H9 (cell line): ENCODE measurements around the gene AP1S1. TPM values are rescaled to one million over a fixed set of nuclear protein-coding genes. Genes with fewer than 3 reads are reported as not detected.
A peak's percentile ranks its signal among the peaks of the same experiment; 100 is the strongest.

Source experiments
- DNase-seq: peaks from one replicate; pipeline ENCODE4 v3.0.0-alpha.2; 2017
- H2AFZ ChIP-seq: one replicate; pipeline ENCODE4 v1.6.1; 2013; ENCODE audit warnings: mild to moderate bottlenecking, low read length, control low read depth, moderate library complexity
- H2AK5ac ChIP-seq: 2 replicates; pipeline ENCODE4 v1.6.1; 2013; ENCODE audit warnings: low read length, control low read depth, mixed read lengths; ENCODE audit not compliant: insufficient read length
- H2BK120ac ChIP-seq: one replicate; pipeline ENCODE4 v1.6.1; 2013; ENCODE audit warnings: low read depth, mild to moderate bottlenecking, low read length, control low read depth, inconsistent platforms; ENCODE audit not compliant: poor library complexity, severe bottlenecking
- H2BK12ac ChIP-seq: 2 replicates; pipeline ENCODE4 v1.6.1; 2013; ENCODE audit warnings: low read length, control low read depth, mixed read lengths, low read depth; ENCODE audit not compliant: insufficient read length
- H2BK15ac ChIP-seq: 2 replicates; pipeline ENCODE4 v1.6.1; 2013; ENCODE audit warnings: low read depth, low read length, control low read depth
- H2BK20ac ChIP-seq: one replicate; pipeline ENCODE4 v1.6.1; 2013; ENCODE audit warnings: low read depth, mild to moderate bottlenecking, low read length, control low read depth, inconsistent platforms; ENCODE audit not compliant: poor library complexity, severe bottlenecking
- H2BK5ac ChIP-seq: 2 replicates; pipeline ENCODE4 v1.6.1; 2013; ENCODE audit warnings: low read length, control low read depth, mixed read lengths; ENCODE audit not compliant: insufficient read length
- H3K14ac ChIP-seq: 2 replicates; pipeline ENCODE4 v1.6.1; 2013; ENCODE audit warnings: low read length, control low read depth; ENCODE audit not compliant: insufficient read depth
- H3K18ac ChIP-seq: 2 replicates; pipeline ENCODE4 v1.6.1; 2013; ENCODE audit warnings: low read depth, mild to moderate bottlenecking, mixed read lengths, low read length, control low read depth; ENCODE audit not compliant: insufficient read length
- H3K23ac ChIP-seq: 2 replicates; pipeline ENCODE4 v1.6.1; 2013; ENCODE audit warnings: low read length, control low read depth, mixed read lengths, low read depth; ENCODE audit not compliant: insufficient read length
- H3K23me2 ChIP-seq: 2 replicates; pipeline ENCODE4 v1.6.1; 2013; ENCODE audit warnings: low read depth, mild to moderate bottlenecking, mixed read lengths, low read length, control low read depth; ENCODE audit not compliant: insufficient read length, poor library complexity, severe bottlenecking
- H3K27ac ChIP-seq: 2 replicates; pipeline ENCODE4 v1.5.1; 2013; ENCODE audit warnings: low read length, control low read depth, mixed read lengths, low read depth; ENCODE audit not compliant: insufficient read length
- H3K27me3 ChIP-seq: 2 replicates; pipeline ENCODE4 v1.6.1; 2013; ENCODE audit warnings: low read length, control low read depth, inconsistent platforms; ENCODE audit not compliant: insufficient read depth
- H3K4ac ChIP-seq: 2 replicates; pipeline ENCODE4 v1.6.1; 2013; ENCODE audit warnings: low read depth, mild to moderate bottlenecking, control low read depth, inconsistent platforms, low read length, moderate library complexity
- H3K4me1 ChIP-seq: 2 replicates; pipeline ENCODE4 v1.6.1; 2013; ENCODE audit warnings: low read length, control low read depth, inconsistent platforms; ENCODE audit not compliant: insufficient read depth
- H3K4me2 ChIP-seq: 2 replicates; pipeline ENCODE4 v1.6.1; 2013; ENCODE audit warnings: low read length, control low read depth, mixed read lengths; ENCODE audit not compliant: insufficient read length, insufficient read depth
- H3K56ac ChIP-seq: 2 replicates; pipeline ENCODE4 v1.6.1; 2013; ENCODE audit warnings: low read depth, mild to moderate bottlenecking, mixed read lengths, low read length, control low read depth; ENCODE audit not compliant: insufficient read length
- H3K79me1 ChIP-seq: 2 replicates; pipeline ENCODE4 v1.6.1; 2013; ENCODE audit warnings: low read depth, mild to moderate bottlenecking, moderate library complexity, low read length, control low read depth, inconsistent platforms; ENCODE audit not compliant: insufficient read depth, poor library complexity, severe bottlenecking
- H3K79me2 ChIP-seq: 2 replicates; pipeline ENCODE4 v1.6.1; 2013; ENCODE audit warnings: low read length, control low read depth, inconsistent platforms; ENCODE audit not compliant: insufficient read depth
- H3K9ac ChIP-seq: 2 replicates; pipeline ENCODE4 v1.6.1; 2013; ENCODE audit warnings: low read length, control low read depth, mixed read lengths; ENCODE audit not compliant: insufficient read length; ENCODE audit errors: extremely low read depth
- H3K9me3 ChIP-seq: one replicate; pipeline ENCODE4 v1.6.1; 2013; ENCODE audit warnings: low read depth, low read length, inconsistent platforms; ENCODE audit not compliant: control insufficient read depth
- H3T11ph ChIP-seq: one replicate; pipeline ENCODE4 v1.6.1; 2013; ENCODE audit warnings: mild to moderate bottlenecking, low read length, control low read depth, inconsistent platforms
- H4K20me1 ChIP-seq: one replicate; pipeline ENCODE4 v1.6.1; 2013; ENCODE audit not compliant: control insufficient read depth, insufficient read length, insufficient read depth
- H4K5ac ChIP-seq: 2 replicates; pipeline ENCODE4 v1.6.1; 2013; ENCODE audit warnings: low read depth, mild to moderate bottlenecking, mixed read lengths, low read length, control low read depth; ENCODE audit not compliant: insufficient read length
- H4K8ac ChIP-seq: replicated peaks from 2 replicates; pipeline ENCODE4 v1.6.1; 2013; ENCODE audit warnings: low read length, control low read depth, mixed read lengths, low read depth; ENCODE audit not compliant: insufficient read length
- H4K91ac ChIP-seq: 2 replicates; pipeline ENCODE4 v1.6.1; 2013; ENCODE audit warnings: low read depth, mild to moderate bottlenecking, moderate library complexity, mixed read lengths, low read length, control low read depth; ENCODE audit not compliant: insufficient read length
- H3K27ac Mint-ChIP-seq, 3 experiments: 2 replicates in 2 of 3; 3 replicates in 1 of 3; pipeline ENCODE4 v1.8.0; 2020 to 2021; ENCODE audit warnings: mixed read lengths in 3 of 3, mild to moderate bottlenecking in 1 of 3, moderate library complexity in 1 of 3
- H3K27me3 Mint-ChIP-seq: 2 replicates; pipeline ENCODE4 v1.8.0; 2021; ENCODE audit warnings: low read depth, mild to moderate bottlenecking, moderate library complexity, mixed read lengths
- H3K36me3 Mint-ChIP-seq, 3 experiments: 2 replicates in 2 of 3; 3 replicates in 1 of 3; pipeline ENCODE4 v1.8.0; 2020 to 2021; ENCODE audit warnings: low read depth in 3 of 3, mixed read lengths in 3 of 3; ENCODE audit not compliant: insufficient read depth in 1 of 3
- H3K4me1 Mint-ChIP-seq, 2 experiments: 2 replicates each; pipeline ENCODE4 v1.8.0; 2020; ENCODE audit warnings: mixed read lengths in 2 of 2
- H3K4me3 Mint-ChIP-seq, 2 experiments: 2 replicates in 1 of 2; 3 replicates in 1 of 2; pipeline ENCODE4 v1.8.0; 2020 to 2021; ENCODE audit warnings: mild to moderate bottlenecking in 2 of 2, mixed read lengths in 2 of 2, moderate library complexity in 1 of 2
- H3K9me3 Mint-ChIP-seq, 2 experiments: 2 replicates in 1 of 2; 3 replicates in 1 of 2; pipeline ENCODE4 v1.8.0; 2020; ENCODE audit warnings: mild to moderate bottlenecking in 2 of 2, mixed read lengths in 2 of 2, moderate library complexity in 1 of 2
- CTCF ChIP-seq: fragments of 200-600 bp; sonication (generic); conservative IDR thresholded peaks from 3 replicates; pipeline ENCODE4 v1.8.0; 2021; ENCODE audit warnings: antibody characterized with exemption, mild to moderate bottlenecking
- WGBS: extraction: QIAGEN DNeasy Blood & Tissue Kit; methylation state at CpG from one replicate; pipeline ENCODE4 v1.1.7; 2013; ENCODE audit warnings: missing lambda C conversion rate, low lambda C conversion rate, mixed read lengths; ENCODE audit not compliant: insufficient read length; ENCODE audit errors: extremely low coverage; 5-methylcytosine and 5-hydroxymethylcytosine counted together
- total RNA-seq: library from RNA; stranded (reverse); gene quantifications from 2 replicates; pipeline ENCODE4 v1.2.1, GENCODE V29; 2021

AP1S1 gene
- total RNA-seq, 1 experiment from 2014 or later, result 65.2 TPM

GRCh38 chr7:101116898-101117297, 37.4 kb upstream of the AP1S1 start:
- Histone ChIP-seq H2BK120ac (no peak overlapping the region), H3K18ac (no peak overlapping the region), H4K8ac (no peak overlapping the region), H3T11ph (no peak overlapping the region), H3K14ac (no peak overlapping the region), H2AK5ac (no peak overlapping the region), H3K23ac (no peak overlapping the region), H4K5ac (no peak overlapping the region), H3K9me3 (no peaks in the 10 kb centered on the region), H2AFZ (no peak overlapping the region), H3K4me2 (no peak overlapping the region), H3K4me1 (no peaks in the 10 kb centered on the region; the same call in 1 of the 2 replicates), H4K20me1 (no peaks in the 10 kb centered on the region), H3K79me2 (no peaks in the 10 kb centered on the region), H2BK20ac (no peak overlapping the region), H3K56ac (no peak overlapping the region), H3K4ac (no peak overlapping the region), H3K27ac (no peak overlapping the region), H2BK5ac (no peak overlapping the region), H3K79me1 (no peaks in the 10 kb centered on the region), H3K9ac (no peak overlapping the region), H3K23me2 (no peaks in the 10 kb centered on the region), H3K27me3 (no peaks in the 10 kb centered on the region), H2BK12ac (no peak overlapping the region), H2BK15ac (no peak overlapping the region), H4K91ac (no peak overlapping the region)
- Mint-ChIP-seq H3K4me1 (peaks cover 13 to 20% of the 10 kb centered on the region in 2 experiments), H3K27me3 (no peaks in the 10 kb centered on the region), H3K27ac (peak overlapping the region in 2 of 3 experiments; percentile 27 to 34; a peak in 1 of 7 replicates), H3K4me3 (no peak overlapping the region), H3K9me3 (no peaks in the 10 kb centered on the region), H3K36me3 (no peaks in the 10 kb centered on the region; a peak in 1 of 7 replicates)
- no peak for TF ChIP-seq CTCF
- WGBS, result no CpG with 5 or more reads among the region's 10 CpGs
- DNase-seq, result no peak
